GM19467 (cell line): ENCODE results near the gene ANLN.
"Not testable (repeated sequence)": the region's sequence is repeated elsewhere in the genome, so short reads cannot be mapped to it uniquely, and the experiment has no call there.

Experiments
- ATAC-seq: cut with Tn5 transposase; IDR thresholded peaks from one replicate; pipeline ENCODE4 v1.9.1; 2021; ENCODE audit warnings: mild to moderate bottlenecking, moderate library complexity; ENCODE audit not compliant: unreplicated experiment

The ANLN gene

DNA sequence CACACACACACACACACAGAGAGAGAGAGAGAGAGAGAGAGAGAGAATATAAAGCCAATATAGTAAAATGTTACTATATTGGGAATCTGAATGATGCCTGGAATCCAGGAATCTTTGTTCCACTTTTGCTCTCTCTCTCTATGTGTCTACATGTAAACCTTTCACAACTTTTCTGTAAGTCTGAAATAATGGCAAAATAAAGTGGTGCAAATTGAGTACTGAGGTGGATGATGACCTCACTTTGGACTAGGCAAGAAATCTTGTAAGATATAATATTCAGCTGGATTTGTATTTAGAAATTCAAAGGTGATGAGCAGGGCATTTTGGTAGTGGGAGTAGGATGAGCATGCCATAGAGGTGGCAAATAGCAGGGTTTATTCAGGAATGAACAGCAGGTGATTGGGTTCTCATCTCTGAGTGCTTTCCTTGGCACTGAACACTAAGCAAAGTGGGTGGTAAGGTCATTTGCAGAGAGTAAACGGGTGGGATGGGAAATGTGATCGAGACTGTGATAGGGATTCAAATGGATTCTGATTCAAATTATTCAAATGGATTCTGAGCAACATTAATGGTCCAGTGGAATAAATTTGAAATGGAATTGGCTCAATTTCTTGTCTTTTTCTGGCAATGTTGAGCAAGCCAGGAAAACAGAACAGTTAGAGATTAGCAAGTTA lies 9.7 kb upstream of the ANLN start:
- ATAC-seq, result no peak

DNA sequence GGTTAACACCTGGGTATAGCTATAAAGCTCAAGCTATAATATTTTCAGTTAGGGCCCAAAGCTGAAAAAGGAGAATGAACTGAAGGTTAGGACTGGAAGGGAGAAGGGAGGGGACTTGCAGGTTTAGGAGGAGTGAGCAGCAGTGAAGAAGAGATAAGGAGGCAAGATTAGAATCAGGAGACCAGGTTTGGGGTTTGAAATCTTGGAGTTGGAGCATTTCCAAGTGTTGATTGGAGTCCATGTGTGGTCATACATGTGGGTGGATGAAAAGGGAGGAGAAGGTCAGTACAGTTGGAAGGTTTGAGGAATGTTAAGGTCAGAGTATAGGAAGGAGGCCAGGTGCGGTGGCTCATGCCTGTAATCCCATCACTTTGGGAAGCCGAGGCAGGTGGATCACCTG lies 8.6 kb upstream of the ANLN start:
- ATAC-seq, result no peak

DNA sequence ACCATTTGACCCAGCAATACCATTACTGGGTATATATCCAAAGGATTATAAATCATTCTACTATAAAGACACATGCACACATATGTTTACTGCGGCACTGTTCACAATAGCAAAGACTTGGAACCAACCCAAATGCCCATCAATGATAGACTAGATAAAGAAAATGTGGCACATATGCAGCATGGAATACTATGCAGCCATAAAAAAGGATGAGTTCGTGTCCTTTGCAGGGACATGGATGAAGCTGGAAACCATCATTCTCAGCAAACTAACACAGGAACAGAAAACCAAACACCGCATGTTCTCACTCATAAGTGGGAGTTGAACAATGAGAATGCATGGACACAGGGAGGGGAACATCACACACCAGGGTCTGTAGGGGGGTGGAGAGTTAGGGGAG lies 6.4 kb upstream of the ANLN start:
- ATAC-seq, result not testable (repeated sequence)

DNA sequence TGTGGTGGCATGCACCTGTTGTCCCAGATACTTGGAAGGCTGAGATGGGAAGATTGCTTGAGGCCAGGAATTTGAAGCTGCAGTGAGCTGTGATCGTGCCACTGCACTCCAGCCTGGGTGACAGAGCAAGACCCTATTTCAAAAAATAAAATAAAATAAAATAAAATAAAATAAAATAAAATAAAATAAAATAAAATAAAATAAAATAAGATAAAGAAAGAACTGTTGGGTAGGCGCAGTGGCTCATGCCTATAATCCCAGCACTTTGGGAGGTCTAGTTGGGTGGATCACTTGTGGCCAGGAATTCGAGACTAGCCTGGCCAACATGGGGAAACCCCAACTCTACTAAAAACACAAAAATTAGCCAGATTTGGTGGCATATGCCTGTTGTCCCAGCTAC lies 4.0 kb upstream of the ANLN start:
- not testable (repeated sequence) for ATAC-seq

DNA sequence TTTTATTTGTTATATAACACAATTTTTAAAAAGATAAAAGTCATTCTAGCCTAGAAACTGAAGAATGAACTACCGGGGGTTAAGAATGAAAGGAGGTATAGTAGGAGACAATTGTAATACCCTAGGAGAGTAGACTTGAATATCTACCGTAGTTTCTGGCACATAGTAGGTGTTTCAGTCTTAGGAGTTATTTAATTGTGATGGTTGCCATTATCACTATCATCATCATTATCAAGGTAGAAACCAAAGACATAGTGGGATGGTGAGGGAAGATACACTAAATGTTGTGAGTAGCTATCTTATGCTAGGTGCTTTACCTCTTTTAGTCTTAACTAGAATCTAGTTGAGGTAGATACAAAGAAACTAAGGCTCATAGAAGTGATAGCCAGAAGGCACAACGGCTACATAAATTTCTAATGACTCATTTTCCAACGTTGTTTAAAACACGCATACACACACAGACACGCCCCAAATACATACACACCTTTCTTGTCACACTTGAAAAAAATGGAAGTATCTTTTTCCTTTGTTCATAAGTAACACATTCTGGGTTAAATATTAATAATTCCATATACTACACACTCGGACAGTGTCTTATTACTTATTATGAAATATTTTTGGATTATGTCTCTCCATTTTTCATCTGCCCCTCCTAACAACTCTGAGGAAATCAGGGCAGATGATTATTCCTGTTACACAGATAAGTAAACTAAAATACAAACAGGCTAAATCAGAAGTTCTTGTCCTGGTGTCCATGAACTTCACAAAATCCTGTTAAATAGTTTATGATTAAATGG lies 2.0 kb upstream of the ANLN start:
- no peak for ATAC-seq

DNA sequence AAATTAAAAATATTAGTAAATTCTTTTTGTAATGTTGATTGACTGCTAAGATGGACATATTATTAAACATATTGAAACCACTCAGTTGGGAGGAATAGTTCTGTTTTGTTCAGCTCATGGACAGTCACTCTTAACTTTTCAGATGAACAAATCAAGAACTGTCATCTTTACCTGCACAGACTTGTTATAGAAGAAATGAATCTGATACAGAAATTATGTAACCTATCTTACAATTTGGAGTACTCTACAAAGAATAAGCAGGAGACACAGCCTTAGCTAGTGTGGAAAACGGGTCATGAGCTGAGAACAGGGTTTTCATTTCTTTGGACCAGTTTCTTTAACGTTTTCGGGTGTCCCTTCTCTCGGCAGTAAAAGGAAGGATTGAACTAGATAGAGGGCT lies 1.2 kb upstream of the ANLN start:
- no peak for ATAC-seq

DNA sequence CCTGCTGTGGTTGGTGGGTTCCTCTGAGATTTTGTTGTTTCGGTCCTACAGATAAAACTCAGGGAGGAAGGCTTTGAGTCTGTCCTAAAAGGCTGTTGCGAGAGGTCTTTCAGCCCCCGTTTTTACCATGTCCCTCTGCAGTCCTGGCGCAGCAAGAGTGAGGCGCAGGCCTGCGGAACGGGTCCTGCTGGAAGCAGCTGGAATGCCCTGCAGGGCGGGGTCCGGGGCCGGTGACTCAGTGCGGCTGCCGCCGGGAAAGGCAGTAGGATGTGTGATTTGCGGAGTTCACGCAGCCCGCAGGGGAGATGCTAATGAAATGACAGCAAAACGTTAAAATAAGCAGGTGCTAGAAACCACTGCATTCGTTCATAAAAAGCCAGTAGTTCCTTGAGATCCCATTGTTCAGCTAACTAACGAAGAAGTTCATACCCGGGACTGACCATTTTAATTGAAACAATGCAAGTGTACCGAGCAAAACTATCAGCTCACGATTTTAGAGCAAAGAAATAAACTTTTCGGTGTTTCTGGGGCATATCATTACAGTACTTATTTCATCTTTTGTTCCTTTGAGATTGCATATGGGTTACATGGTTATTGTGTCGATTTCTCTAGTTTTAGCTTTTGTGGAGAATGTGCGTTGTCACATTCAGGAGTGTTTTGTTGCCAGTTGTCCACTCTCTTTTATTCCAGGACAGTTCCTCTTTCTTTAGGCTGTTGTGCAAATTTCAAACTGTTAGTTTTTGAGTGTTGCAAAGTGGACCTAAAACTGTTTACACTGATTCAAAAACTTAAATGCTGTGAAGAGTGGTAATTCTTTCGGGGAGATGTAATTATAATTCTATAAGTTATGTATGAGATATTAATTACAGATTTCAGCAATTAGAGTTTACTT lies 783 bp downstream of the ANLN start:
- peak; percentile 21 for ATAC-seq

DNA sequence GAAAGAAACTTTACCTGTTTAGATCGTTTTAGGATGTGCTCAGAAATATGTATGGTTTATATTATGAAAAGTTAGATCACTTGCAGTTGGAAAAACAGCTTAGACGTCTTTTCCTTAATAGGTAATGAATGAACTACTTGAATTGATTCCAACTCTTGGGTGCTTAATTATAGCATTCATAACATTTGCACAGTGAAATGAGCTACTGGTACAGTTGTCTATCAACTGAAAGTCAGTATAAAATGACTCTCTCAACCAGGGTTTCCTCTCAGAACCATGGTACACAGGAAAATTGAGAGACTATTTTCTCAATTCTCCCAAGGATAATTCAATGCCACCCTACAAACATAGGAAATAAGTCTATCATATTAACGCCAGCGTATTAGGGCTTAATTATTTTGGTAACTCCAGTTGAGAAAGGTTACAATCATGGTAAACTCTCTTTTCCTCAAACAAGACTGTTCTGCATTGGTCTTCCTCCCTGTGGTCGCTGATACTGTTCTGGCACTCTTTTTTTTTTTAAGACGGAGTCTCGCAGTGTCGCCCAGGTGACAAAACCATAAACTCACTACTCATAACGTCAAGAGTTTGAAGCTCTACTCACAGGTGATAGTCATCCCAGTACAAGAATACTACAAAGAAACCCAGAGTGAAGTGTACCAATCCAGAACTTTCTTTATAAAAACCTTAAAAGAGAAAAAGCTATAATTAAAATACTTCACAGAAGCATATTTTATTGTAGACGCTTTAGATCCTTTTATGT lies 2.0 kb downstream of the ANLN start:
- peak; percentile 36 for ATAC-seq

DNA sequence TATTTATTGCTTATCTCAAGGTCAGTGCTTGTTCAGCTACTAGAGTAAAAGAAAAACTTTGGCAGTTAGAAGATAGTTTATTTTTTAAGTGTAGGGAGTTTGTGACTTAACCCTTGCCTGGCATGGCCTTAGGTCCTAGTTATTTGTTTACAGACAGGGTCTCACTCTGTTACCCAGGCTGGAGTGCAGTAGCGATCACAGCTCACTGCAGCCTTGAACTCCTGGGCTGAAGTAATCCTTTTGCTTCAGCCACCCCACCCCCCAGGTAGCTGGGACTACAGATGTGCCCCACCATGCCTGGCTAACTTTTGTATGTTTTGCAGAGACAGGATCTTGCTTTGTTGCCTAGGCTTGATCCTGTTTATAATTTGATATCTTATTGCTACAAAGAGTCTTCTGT lies 4.2 kb downstream of the ANLN start:
- ATAC-seq, result no peak

DNA sequence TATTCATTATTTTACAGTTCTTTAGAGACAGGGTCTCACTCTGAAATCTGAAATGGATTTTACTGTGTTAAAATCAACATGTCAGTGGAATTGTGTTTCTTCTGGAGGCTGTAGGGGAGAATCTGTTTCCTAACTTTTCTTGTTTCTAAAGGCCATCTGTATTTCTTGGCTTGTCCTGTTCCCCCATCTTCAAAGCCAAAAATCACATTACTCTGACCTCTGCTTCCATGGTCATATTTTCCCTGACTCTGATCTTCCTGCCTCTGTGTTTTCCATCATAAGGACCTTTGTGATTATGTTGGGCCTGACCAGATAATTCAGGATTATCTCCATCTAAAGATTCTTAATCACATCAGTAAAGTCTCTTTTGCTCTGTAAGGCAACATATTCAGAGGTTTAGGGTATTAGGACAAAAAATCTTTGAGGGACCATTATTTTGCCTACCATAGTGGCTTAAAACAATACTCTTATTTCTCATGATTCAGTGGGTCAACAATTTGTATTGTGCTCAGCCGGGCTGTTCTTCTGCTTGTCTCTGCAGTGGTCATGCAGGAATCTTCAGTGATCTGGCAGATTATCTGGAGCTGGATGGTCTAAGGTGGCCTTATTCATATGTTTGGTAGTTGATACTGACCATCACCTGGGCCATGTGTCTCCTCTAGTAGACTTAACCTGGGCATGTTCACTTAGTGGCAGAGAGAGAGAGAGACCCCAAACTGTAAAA lies 5.7 kb downstream of the ANLN start:
- no peak for ATAC-seq

DNA sequence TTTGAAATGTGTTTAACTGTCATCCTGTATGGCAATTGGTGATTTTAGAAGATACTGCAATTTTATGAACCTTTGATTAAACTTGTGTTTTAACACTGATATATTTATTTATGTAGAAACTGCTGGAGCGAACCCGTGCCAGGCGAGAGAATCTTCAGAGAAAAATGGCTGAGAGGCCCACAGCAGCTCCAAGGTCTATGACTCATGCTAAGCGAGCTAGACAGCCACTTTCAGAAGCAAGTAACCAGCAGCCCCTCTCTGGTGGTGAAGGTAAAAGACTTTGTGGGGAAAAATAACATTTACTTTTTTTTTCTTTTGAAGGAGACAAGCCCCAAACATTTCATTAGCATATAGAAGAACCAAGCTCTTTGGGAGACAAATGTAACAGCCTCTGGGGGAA lies 6.5 kb downstream of the ANLN start:
- ATAC-seq, result no peak

DNA sequence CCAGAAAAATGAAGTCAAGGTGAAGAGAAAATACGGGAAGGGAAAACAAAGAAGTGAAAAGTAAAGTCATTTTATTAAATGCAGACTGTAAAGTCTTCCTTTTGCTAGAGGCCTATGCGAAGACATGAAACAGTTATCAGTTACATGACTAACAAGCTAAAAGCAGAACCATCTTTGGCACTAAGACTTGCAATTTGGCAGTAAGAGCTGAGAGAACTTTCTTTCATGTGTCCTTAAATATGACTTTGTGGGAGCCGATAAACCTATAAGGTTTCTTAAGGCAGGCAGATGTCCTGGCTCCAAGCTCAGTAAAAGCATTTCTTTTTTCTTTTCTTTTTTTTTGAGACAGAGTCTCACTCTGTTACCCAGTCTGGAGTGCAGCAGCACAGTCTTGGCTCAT lies 10.4 kb downstream of the ANLN start:
- no peak for ATAC-seq

DNA sequence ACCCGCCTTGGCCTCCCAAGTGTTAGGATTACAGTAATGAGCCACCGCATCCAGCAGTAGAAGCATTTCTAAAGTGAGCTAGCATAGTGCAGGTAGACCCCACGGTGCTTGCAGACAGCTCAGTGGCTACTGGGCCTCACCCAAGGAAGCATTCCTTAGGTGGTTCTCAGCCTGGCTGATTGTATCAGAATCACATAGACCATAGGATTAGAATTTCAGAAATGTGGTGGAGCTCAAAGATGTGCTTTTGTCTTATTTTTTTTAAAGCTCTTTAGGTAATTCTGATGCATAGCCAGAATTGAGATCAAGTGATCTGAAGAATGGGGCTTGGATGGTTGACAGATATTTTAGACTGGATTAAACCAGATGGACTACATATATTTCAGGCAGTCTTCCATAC lies 10.9 kb downstream of the ANLN start:
- ATAC-seq, result no peak

DNA sequence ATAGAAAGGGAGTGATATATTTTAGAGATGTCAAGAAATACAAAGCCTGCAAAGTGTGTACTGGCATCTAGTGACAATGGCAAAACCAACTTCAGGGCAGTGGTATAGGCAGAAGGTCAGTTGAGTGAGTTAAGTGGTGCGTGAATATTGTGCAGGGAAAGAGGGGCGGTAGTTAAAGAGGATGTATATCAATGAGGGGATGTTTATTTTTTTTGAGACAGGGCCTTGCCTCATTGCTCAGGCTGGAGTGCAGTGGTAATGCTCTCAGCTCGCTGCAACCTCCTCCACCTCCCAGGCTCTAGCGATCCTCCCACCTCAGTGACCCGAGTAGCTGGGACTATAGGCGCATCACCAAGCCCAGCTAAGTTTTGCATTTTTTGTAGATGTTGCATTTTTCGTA lies 13.8 kb downstream of the ANLN start:
- ATAC-seq, result no peak

DNA sequence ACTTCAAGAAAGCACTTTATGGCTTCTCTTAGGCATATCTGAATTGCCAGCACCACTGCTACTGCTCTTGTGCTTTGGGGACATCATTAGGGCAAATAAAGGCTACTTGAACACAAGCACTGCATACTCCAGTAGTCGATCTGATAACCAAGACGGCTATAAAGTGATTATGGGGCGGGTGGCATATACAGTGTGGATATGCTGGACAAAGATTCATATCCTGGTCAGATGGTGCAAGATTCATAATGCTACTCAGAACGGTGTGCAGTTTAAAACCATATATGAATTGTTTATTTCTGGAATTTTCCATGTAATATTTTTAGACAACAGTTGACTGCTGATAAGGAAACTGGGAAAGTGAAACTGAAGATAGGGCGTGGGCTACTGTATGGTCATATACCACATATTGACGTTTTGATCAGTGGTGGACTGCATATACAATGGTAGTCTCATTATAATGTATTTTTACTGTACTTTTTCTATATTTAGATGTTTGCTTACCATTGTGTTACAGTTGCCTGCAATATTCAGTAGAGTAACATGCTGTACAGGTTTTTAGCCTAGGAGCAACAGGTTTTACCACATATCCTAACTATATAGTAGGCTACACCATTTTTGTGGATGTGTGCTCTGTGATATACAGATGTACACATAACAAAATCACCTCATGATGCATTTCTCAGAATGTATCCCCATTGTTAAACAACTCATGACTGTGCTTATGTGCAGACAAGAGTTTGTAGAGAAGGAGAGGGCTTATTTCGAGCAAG lies 15.2 kb downstream of the ANLN start:
- no peak for ATAC-seq

DNA sequence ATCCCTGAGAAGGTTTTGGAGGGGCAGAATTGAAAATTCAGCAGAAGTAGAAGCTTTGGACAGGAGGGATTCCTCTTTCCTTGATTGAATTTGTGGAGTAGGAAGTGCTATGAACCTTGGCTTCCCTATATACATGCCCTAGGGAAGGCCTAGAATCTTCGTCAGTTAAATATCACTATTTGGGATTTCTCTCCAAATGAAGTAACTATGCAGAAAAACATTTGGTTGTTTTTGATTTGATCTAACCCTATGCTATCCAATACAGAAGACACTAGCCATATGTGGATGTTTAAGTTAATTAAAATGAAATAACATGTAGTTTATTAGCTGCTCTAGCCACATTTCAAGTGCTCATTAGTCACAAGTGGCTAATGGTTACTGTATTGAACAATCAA lies 15.7 kb downstream of the ANLN start:
- no peak for ATAC-seq

DNA sequence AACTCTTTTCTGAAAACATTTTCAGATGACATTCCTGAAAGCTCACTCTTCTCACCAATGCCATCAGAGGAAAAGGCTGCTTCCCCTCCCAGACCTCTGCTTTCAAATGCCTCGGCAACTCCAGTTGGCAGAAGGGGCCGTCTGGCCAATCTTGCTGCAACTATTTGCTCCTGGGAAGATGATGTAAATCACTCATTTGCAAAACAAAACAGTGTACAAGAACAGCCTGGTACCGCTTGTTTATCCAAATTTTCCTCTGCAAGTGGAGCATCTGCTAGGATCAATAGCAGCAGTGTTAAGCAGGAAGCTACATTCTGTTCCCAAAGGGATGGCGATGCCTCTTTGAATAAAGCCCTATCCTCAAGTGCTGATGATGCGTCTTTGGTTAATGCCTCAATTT lies 16.5 kb downstream of the ANLN start:
- no peak for ATAC-seq

DNA sequence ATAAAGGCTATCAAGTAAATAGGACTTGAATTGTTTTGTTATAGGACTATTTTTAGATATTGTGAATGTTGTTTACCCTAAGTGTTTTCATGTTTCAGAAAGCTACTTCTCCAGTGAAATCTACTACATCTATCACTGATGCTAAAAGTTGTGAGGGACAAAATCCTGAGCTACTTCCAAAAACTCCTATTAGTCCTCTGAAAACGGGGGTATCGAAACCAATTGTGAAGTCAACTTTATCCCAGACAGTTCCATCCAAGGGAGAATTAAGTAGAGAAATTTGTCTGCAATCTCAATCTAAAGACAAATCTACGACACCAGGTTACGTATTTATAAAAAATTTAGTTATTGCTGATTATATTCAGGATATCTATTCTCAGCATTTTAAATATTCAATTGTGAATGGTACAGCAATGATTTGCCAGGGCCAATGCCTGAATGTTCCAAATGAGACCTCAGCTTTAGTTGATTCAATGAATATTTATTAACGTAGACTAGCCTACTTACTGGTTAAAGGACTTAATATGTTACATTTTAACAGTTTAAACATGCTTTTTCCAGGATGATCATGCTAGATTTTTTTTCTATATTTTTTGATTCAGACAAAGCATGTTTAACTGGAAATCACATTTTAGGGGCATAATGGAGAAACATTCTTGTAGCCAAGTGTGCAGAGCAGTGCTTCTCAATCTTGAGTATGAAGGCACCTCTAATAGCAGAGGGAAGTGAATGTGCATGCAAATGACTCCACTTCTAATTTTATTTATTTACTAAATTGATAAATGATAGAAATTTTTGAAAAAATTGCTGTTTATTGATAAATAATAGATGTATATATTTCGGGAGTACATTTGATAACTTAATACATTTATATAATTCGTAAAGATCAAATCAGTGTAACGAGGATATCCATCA lies 18.2 kb downstream of the ANLN start:
- no peak for ATAC-seq

DNA sequence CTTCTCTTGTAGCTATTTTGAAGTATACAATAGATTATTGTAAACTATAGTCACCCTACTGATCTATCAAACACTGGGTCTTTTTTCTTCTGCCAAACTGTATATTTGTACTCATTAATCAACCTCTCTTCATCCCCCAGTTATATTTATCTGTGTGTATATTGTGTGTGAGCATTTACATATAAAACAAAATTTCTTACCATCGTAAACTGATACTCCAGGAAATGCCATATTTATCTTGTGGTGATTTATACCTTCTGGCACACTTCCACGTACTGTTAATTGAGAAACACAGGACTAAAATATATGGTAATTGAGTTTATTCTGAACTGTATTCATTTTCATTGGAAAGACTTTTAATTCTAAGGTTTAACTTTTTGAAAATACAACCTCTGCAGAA lies 18.9 kb downstream of the ANLN start:
- ATAC-seq, result no peak
